Measurements from ENCODE around the gene CAMK2N1.

The CAMK2N1 gene

GRCh38 chr1:20477348-20478056, 8.5 kb downstream of the CAMK2N1 start:
- no peak for DNase-seq

- DNase-seq = no peak
Measured at GRCh38 chr1:20476265-20477038, 9.6 kb downstream of the CAMK2N1 start.

GRCh38 chr1:20474996-20475395, 11.0 kb downstream of the CAMK2N1 start:
- no peak for DNase-seq

DNA sequence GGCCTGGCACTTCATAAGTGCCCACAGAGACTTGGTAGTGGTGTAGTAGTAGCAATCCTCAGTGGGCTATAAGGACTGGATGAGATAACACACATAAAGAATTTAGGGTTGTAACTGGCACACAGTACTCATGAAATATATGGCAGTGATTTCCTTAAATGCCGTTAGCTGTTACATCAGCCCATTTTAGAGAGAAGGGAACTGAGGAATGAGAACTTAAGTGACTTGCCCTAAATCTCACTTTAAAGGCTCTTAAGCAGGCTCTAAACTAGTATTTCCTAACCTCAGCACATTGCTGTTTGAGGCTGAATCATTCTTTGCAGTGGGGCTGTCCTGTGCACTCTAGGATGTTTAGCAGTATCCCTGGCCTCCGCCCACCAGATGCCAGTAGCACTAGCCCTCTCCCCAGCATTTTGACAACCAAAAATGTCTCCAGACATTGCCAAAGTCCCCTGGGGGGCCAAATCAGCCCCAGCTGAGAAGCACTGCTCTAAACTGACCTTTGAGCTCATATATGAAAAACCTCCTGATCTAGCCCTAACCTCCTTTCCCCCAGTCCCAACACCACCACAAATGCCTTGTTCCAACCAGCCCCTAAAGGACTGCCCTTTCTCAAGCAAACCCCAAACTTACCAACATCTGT, 11.6 kb downstream of the CAMK2N1 start:
- DNase-seq = no peak

- no peak for DNase-seq
Measured at GRCh38 chr1:20473894-20474293, 12.1 kb downstream of the CAMK2N1 start.

GRCh38 chr1:20472860-20473711, 12.9 kb downstream of the CAMK2N1 start:
- DNase-seq = no peak

GRCh38 chr1:20472121-20472520, 13.9 kb downstream of the CAMK2N1 start:
- no peak for DNase-seq

DNA sequence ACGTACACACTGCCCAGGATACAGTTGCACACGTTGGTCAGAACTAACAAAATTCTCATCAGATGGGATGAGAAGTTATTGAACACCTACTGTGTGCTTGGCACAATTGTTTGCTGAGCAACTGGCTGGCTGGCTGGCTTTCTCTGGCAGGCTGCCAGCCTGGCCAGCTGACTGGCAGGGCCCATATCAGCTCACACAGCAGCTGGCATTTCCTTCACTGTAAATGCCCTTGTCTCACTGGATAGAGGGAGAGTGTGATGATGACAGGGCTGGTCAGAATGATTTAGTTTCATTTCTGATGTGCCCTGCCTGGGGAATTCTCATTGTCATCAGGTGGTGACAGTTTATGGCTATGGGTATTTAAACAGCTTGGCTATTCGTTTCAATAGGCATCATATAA, 15.8 kb downstream of the CAMK2N1 start:
- DNase-seq = no peak

- DNase-seq = no peak
Measured at GRCh38 chr1:20469406-20470076, 16.5 kb downstream of the CAMK2N1 start.

GRCh38 chr1:20466273-20466672, 19.7 kb downstream of the CAMK2N1 start:
- no peak for DNase-seq

GRCh38 chr1:20465187-20465586, 20.8 kb downstream of the CAMK2N1 start:
- DNase-seq = no peak

DNA sequence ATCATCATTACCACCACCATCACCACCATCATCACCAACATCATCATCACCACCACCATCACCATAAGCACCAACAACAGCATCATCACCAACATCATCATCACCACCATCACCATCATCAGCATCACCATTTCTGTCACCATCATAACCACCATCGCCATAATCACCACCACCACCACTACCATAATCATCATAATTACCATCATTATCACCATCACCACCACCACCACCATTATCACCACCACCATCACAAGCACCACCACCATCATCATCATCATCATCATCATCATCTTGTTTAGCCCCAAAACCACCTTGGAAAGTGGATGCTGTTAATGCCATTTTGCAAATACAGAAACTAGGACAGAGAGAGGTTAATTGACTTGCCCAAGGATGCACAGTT, 22.5 kb downstream of the CAMK2N1 start:
- DNase-seq = no peak

DNA sequence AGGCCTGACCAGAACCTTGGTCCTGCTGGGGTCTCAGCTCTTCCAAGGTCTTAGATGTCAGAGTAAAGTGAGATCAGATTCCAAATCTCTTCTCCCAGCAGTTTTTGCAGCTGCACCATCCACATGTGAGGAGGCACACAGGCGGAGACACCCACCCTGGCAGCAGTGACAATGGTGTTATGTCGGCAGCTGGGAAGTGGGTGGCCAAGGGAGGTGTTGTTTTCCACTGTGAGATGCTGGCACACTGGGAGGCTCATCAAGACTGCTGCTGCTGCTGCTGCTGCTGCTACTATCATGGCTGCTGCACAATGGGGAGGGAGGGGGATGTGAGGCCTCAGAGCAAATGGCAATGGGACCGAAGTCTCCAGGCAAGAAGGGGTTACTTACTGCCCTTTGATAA, 23.6 kb downstream of the CAMK2N1 start:
- no peak for DNase-seq

DNA sequence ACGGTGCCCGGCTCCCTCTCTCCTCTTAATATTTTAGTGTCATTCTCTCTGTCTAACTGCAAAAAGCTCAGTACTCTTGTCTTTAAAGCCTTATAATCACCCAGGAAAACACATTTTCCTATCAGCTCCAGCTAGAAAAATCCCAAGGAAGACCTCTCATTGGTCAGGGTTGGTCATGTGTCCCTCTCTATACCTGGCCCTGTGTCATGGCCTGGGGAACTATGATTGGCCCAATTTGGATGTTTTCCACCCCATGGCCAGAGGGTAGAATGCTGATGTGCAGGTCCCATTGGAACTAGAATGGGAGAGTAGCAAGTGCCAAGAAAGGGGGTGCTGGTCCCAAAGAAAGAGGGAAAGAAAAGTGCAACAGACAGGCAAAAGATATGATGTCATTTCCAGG, 27.3 kb downstream of the CAMK2N1 start:
- no peak for DNase-seq

- DNase-seq = no peak
Measured at GRCh38 chr1:20454004-20454403, 32.0 kb downstream of the CAMK2N1 start.

DNA sequence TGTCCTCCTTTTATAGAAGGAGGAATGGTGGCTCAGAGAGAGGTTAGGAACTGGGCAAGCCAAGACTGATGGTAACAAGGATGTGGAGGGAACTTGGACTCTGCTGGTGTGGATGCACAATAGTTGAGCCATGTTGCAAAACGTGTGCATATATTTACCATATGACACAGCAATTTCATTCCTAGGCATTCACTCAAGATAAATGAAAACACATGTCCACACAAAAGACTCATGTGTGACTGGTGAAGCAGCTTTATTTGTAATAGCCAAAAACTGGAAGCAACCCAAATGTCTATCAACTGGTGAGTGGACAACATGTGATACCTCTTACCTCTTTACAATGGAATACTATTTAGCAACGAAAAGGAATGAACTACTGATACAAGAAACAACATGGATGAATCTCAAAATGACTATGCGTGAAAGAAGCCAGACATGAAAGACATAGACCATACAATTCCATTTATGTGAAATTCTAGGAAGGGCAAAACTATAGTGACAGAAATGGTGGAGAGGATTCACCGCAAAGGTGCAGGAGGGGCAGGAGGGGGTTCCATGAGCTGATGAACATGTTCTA, 36.2 kb downstream of the CAMK2N1 start:
- DNase-seq = no peak

DNA sequence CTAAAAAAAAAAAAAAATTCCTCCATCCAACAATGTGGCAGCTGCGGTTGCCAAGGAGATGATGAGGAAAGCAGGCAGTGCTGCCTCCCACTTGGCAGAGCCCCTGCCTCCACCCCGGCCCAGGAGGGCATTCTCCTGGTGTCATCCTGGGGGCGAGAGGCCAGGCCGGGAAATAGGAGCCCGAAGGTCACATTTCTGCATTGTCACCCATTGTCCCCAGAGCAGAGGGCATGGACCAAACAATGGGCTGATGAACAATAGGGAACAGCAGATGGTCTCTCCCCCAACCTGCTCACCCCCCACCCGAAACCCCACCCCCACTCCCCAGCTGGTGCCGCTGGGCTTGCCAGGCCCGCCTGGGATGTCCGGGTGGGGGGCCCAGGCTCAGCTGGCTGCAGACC, 37.3 kb downstream of the CAMK2N1 start:
- no peak for DNase-seq

DNA sequence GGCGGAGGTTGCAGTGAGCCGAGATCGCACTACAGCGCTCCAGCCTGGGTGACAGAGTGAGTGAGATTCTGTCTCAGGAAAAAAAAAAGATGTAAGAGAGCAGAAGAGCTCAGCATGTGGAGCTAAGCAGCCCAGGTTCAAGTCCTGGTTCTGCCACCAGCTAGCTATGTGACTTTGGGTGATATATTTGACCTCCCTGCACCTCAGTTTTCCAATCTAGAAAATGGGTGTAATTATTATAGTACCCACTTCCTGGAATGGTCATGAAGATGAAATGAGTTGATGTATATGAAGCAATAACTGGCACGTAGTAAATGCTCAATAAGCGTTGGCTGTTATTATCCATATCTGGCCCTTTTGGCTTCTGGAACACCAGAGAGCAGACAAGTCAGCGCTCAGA, 38.2 kb downstream of the CAMK2N1 start:
- DNase-seq = no peak

DNA sequence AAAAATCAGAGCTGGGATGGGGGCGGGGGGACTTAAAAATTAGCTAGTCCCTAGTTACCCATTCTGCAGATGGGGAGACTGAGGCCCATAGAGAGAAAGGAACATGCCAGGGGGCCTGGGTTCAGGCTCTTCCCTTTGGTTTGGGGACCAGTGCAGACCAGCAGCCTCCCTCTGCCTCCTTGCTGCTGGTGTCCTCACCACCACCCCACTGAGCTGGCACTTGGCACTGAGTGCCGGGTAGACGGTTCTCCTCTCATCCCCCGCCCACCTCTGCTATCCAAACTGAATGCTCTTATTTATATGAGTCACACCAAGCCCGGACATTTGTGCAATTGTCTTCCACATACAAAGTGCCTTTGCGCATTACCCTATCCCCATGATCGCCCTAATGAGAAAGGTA, 39.2 kb downstream of the CAMK2N1 start:
- no peak for DNase-seq

DNA sequence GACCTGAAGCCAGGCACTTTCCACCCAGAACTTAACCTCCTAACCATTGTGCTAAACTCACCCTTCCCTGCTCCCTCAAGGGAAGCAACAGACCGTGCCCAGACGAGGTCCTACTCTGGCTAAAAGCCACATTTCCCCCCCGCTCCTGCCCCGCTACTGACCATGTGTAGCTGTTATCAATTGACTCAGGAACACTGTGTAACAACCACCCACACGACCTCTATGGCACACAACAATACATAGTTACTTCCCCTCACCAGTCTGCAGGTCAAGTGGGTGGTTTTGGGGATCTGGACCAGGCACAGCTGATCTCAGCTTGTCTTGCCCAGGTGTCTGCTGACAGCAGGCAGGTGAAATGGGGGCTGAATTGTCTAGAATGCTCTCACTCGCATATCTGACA, 40.1 kb downstream of the CAMK2N1 start:
- DNase-seq = no peak

DNA sequence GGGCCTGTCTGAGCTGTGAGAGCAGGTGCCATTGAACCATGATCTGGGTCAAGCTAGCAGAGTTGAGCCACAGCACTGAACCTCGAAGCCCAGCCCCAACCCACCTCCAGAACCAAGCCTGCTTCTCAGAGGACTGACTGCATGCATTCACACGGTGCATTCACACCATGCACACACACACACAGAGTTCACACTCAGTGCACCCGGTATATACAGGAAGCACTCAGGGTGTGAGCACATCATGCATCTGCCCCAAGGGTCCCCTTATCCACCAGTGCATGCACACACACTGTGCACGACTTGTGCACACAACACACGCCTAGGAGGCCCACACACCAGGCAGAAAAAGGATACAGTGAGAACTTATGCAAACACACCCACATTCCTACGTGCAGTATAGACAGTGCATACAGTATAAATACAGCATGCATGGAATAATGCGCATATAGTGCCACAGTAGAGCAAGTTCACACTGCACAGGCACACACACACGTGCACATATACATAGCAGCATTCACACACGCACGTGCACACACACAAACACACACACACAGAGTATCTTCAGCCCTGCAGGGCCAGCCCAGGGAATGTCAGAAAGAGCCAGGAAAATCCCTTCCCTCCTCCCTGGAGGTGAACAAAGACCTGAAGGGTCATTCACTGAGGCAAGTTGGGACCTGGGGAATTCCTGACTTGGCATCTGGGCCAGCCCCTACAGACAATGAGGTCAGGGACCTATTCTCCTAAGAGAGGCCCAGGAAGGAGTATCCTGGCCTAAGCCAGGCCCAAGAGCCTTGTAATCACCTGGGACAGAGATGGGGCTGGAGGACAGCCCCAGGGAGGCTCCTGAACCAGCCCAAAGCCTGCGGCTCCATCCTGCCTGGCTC, 42.1 kb downstream of the CAMK2N1 start:
- DNase-seq = no peak
